Epidermal melanocyte (primary cell): ENCODE data around the gene IFNA14.
"Not testable (repeated sequence)": the region's sequence is repeated elsewhere in the genome, so short reads cannot be mapped to it uniquely, and the experiment has no call there.

Experiments
- DNase-seq: peaks from one replicate; pipeline ENCODE4 v3.0.0; 2011; ENCODE audit warnings: low spot score; ENCODE audit not compliant: insufficient read length

IFNA14 gene

DNA sequence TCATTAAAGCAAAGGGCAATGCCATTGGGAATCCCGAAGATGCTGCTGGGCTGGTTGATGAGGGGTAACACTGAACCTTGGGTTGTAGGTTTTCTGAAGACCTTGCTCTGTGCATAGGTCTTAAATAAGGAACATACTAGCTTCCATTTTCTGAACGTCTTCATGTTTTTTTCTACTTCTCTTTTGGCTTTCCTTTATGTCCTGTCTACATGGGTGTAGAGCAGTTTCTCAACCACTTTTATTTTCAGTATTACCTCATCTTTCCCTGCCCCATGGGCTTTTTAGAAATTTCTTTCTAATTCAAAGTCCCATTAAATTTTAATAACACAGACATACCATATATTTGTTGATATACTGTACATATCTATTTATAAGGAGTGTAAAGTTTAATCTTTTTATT lies at the start of gene IFNA14:
IFNA14 (minus strand) TSS at position 95 of the 400 bp plus-strand sequence; CDS start at position 25, 70 bp downstream.
- no peak for DNase-seq

DNA sequence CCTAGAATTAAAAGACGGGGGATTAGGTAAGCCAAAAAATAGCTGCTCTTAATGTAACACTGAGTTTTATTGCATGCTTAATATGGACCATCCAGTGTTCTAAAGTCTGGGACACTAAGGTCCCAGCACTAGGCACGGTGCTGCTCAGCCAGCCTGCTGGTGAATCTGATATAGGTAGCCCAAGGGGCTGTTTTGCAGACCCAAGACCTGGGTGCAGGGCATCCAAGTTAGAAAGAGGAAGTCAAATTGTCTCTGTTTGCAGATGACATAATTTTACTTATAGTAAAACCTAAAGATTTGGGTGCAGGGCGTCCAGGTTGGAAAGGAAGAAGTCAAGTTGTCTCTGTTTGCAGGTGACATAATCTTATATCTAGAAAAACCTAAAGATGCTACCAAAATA lies 47.5 kb upstream of the IFNA14 start:
- DNase-seq, result no peak

DNA sequence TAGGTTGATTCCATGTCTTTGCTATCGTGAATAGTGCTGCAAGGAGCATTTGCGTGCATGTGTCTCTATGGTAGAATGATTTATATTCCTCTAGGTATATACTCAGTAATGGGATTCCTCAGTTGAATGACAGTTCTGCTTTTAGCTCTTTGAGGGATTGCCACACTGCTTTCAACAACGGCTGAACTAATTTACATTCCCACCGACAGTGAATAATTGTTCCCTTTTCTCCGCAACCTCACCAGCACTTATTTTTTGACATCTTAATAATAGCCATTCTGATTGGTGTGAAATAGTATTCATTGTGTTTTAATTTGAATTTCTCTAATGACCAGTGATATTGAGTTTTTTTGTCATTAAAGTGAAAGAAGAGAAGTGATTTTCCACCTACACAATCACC lies 46.9 kb upstream of the IFNA14 start:
- DNase-seq, result no peak

DNA sequence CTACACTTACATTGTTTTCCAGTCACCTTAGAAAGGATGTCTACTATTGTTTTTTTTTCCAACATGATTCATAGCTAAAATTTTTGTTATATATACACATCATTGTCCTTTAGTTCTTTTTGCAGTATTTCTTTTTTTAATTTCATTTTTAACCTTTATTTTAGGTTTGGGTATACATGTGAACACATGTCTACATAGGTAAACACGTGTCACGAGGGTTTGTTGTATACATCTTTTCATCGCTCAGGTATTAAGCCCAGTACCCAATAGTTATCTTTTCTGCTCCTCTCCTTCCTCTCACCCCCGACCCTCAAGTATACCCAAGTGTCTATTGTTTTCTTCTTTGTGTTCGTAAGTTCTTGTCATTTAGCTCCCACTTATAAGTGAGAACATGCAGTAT lies 46.3 kb upstream of the IFNA14 start:
- DNase-seq, result no peak

DNA sequence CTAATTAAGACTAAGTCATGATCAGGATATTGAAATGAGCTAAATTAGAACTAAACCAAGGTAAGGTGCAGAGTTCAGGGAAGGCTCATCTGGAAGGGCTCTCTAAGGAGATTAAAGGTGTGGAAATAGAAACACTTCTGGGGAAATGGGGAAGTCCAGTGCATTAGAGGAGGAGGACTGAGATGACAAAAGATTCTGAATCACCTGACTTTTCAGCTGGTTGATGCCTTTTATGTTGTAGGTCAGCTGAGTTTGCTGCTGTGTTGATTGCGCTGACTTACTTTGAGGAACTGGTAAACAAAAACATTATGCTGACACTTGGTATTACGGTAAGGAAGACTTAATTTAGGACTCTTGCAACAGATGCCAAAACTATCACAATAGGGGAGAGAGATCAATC lies 41.5 kb upstream of the IFNA14 start:
- no peak for DNase-seq

DNA sequence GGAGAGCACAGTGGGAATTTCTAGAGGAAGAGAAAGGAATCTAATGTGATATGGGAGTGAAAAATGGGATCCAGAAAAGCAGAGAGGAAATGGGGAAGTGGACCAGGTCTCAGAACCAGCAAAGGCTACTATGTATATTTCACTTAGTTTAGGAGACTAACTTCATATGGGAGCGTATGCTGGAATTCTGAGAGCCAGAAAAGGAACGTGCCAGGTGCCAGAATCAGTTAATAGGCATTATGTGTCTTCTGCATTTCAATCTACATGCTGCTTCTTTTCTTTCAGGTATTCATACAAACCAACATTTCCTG lies 28.5 kb upstream of the IFNA14 start:
- no peak for DNase-seq

DNA sequence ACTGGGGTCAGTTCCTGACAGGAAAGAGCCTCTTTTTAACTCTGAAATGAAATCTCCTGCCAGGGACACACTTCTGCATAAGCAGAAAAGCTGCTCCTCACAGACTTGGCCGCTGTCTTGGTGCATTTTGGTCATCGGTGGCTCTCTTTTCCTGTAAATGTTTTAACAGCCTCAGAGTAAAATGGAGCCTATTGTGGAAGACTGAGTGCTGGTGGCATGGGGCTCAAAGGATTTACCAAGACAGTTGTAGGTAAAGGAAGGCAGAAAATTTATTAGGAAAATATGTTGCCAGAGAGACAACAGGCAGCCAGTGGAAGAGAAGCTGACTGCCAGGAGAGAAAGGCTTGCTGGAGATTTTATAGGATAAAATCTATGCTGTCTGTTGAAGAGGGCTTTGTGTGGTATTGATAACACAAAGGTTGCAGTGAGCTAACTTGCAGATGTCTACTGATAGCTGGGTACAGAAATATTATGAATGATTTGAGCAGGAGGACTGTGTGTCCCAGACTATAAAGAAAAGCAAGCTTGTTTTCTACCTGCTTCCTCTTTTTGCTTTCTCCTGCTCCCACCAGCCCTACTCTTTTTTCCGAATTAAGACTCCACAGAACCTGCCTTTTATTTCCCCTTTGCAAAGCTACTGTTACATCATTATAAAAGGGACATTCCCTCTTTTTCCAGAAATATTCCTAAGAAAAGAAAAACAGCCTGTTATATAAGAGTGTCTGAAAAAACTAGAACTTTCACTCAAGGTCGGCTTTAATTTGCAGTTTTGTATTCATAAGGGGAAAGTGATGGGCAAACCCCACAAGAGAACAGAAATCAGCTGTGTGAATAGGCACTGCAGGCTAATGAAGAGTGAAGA lies 27.9 kb upstream of the IFNA14 start:
- no peak for DNase-seq

DNA sequence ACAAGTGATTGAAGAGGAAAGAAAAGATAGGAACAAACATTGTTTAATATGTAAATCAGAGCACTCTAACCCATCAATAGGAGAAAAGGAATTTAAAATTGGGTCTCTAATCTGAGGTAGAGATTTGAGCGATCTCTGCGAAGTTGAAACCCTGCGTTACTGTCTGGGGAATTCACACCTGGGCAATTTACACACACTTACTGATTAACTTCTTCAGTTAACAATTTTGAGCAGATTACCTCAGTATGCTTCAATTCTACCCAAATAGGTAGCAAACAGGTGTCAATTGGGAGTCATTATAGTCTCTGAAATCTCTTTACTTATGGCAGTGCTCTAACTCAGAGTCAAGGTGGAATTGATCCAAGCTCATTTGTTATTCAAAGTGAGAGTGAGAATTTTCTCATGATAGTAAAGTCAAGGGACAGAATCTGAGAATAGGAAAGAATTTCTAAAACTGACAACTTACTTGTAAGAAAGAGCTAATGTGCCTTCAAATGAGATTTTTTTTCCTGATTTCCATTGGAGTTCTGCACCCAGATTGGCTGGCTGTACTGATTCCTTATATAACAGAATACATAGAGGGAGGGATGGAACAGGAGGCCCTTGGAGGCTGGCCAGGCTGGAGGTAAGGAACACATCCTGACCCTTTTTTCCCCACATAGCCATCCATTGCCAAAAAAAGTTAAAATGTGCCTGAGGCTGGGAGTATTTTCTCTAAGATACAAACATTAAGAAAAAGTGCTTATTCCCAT lies 27.1 kb upstream of the IFNA14 start:
- no peak for DNase-seq

DNA sequence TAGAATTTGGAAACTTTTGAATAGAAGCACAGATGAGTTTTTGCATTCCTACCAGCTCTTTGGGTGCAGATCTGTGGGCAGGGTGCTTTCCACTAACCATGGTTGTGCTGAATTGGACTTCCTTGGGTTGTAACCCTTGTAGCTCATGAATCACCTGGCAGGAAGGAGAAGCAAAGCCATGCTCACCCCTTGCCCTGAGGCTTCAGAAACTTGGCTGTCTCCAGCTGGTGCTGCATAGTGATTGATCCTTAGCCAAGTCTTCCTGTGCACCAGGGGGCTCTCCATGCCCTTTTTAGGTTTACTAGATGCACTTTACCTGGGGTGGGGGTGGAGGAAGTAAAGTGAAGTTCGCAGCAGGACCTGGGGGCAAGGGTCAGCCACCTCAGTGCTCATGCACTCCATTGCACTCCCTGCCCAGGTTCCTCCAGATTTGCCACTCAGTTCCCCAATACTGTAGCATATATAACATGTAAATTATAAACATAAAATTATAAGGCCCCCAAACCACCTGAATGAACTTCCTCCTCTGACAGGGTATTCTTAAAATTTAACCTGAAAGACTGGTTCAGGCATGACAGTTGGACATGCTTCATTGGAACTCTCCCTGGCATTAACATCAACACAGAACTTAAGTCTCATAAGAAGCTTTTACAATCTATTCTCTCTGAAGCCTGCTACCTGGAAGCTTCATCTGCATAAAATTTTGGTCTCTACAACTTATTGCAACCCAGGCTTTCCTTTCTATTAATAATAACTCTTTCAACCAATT lies 25.8 kb upstream of the IFNA14 start:
- DNase-seq, result no peak

DNA sequence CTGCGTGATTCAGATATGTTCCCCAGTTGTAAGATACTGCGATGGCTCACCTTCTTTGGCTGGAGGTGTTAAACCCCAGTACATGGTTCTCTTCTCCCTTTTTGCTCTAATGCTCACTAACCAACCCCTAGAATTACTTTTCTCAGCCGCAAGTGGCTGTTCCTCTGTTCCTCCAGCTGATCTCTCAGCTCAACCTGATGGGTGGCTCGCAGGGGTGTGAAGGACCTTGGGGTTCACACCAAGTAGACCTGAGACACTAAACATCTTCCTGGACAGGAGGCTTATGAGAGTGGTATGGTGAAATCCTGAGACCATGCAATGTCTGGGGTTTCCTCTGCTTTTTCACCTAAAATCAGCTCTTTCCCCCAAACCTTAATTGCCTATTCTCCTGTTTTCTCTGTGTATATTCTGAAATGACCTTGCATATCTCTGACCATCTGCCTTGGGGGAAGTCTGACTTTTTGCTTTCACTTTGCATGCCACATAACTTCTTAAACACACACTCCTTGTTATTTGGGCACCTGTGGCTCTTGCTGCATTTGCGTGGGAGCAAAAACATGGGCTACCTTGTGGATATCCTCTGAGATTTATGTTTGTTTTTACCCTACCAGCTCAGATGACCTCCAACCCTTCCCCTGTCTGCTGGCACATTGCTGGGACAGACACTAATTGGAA lies 15.9 kb upstream of the IFNA14 start:
- no peak for DNase-seq

DNA sequence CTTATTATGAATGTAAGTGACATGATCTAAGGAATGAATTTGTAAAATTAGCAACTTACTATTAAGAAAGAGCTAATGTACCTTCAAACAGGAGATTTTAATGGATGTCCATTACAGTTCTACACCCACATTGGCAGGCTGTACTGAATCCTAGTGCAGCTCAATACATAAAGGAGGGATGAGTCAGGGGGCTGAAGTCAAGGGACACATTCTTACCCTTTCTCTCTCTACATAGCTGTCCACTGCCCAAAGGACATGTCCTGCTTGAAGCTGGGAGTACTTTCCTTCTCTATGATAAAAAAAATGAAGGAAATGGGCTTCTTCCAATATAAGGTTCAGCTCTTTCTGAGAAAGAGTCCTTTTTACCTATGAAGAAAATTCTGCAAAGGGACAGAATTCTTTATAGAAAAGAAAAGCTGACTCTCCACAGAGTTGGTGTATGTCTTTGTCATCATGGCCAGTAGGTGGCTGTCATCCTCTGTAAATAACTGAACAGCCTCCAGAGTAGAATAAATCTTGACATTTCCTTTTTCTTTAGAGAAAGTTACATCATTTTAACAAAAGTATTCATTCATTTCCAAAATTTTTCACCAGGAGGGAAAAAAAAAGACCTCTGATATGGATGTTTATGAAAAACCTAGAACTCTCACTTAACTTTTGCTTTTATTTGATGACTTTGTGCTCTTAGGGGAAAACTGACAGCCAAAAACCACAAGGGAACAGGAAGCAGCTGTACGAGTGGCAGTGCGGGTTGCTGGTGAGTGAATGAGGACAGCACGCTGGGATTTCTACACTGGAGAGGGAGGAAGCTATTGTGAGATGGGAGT lies 13.1 kb upstream of the IFNA14 start:
- DNase-seq, result peak; percentile 23

DNA sequence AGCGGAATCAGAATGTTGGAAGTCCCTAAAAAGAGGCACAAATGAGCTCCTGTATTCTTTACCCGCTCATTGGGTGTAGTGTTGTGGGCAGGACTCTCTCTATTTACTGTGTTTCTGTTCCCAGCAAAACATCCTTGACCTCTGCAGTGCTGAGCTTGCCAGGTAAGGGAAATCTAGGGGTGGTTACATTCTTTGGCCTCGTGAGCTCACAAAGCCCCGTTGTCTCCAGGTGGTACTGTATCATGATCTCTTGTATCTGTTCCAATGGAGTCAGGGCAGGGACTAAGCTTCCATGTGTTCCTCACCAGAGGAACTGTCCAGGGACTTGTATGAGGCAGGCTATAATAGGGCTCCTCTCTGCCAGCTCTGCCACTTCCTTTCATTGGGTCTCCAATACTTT lies 11.8 kb upstream of the IFNA14 start:
- no peak for DNase-seq

DNA sequence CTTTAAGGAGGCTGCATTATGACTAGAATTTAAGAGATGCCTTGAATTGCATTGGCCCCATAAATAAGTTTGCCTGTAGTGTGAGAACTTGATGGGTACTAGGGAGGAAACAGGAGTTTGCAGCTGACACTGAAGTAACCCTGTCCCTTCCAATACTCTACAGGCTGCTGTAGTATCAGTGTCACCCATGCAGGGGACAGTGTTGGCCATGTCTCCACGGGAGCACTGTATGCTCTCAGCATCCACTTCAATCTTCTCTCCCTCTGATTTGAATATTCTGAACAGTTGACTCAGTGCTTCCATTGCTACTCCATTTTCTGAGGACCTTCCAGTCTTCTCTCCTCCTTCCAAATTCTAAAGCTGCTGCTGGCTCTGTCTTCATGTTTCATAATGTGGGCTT lies 11.4 kb upstream of the IFNA14 start:
- DNase-seq, result no peak

DNA sequence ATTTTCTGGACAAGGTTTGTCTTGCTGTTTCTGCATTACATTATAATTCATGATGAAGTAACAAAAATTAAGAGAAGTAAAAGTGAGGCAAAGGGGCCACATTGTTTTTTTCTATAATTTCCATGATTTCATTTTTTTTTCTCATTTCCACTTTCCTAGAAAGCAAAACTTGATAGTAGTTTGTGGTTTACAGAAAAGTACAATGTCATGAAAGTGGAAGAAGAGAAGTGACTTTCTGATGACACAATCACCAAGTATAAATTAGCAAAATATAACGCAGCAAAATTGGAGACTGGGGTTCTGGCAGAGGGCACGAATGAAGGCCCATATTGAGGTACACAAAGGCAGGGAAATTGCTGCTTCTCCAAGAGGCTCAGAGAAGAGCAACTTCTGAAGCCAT lies 5.0 kb upstream of the IFNA14 start:
- DNase-seq, result no peak

DNA sequence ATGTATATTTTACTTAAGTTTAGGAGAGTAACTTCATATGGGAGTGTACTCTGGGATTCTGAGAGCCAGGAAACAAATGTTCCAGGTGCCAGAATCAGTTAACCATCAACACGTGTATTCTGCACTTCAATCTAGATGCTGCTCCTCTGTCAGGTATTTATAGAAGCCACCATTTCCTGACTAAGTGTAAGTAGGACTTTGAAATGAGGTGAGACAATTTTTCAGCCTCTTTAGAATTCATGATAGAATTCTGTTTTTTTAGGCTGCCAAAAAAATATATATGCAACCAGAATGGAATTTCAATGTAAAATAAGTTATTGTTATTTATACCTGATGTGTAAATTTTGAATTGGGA lies 3.5 kb downstream of the IFNA14 start:
- DNase-seq, result not testable (repeated sequence)

DNA sequence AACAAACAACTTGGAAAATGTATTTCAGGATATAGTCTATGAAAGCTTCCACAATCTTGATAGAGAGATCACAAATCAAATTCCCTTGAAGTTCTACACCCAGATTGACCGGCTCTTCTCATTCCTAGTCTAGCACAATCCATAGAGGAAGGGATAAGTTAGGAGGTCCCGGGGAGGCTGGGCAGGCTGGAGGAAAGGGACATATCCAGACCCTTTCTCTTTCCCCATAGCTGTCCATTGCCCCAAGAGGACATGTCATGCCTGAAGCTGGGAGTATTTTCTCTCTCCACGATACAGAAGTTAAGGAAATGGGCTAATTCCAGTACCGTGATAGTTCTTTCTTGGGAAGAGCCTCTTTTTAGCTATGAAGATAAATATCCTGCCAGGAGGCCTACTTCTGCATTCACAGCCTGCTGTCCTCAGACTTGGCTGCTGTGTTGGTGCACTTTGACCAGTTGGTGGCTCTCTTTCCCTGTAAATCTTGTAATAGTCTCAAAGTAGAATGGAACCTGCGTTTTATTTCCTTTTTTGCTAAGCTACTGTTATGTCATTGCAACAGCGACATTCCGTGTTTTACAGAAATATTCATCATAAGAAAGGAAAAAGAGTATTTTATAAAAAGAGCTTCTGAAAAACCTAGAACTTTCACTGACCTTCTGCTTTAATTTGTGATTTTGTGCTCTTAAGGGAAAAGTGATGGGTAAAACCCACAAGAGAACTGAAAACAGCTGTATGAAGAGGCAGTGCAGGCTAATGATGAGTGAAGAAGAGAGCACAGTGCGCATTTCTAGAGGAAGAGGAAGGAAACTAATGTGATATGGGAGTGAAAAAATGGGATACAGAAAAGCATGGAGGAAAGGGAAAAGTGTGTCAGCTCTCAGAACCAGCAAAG lies 4.1 kb downstream of the IFNA14 start:
- not testable (repeated sequence) for DNase-seq

DNA sequence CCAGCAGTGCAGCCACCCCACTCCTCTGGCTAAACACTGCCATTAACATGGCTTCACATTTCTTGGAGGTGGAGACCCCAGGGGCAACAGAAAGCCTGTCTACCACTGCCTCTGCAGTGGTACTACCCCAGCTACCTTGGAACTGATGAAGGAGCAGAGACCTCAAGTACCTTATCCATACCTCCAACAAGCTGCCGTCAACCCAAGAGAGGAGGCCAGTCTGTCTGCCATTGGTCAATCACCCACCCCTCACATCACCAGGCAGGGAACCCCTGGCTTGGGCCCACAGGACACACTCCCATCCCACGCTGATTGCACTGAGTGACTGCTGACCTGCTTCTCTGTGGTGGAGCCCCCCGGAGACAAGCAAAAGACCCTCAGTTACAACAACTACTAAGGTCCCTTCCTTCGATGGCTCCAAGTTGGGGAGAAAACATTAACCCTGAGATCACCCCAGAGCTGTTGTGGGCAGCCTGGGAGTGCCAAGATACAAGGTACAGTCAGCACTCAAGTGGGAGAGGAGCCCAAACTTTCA lies 5.6 kb downstream of the IFNA14 start:
- no peak for DNase-seq

DNA sequence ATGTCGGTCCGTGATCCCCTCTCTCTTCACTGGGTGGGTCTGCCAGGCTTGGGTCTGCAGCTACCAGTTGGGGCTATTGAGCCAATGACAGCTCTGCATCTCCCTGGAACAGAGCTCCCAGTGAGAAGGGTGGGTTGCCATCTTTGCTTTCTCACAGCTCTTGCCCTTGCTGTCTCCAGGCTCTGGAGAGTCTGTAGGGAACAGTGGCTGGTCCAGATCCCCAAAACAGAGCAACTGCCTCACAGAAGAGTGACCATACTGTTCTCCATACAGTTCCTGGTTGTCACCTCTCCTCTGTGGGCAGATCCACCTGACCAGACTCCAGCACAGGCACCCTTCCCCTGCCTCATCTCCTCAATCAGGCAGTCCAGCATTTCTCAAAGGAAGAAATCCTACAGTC lies 6.5 kb downstream of the IFNA14 start:
- no peak for DNase-seq

DNA sequence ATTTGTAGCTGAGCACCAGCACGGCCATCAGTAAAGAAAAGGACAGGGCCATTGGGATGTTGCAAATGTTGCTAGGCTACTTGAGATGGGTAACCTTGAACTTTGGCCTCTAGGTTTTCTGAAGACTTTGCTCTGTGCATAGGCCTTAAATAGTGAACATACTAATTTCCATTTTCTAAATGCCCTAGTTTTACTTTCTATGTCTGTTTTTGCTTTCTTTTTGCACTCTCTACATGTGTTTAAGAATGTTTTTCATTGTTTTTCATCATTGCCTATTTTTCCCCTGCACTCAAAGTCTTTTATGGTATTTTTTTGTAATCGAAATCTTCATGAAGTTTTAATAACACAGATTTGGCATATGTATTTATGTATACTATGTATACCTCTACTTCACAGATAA lies 11.7 kb downstream of the IFNA14 start, which contains the start of gene IFNA17:
IFNA17 (minus strand) TSS at position 101 of the 400 bp plus-strand sequence; CDS start at position 52, 49 bp downstream.
- DNase-seq, result no peak
